Epithelial cell of umbilical artery (primary cell): Measurements from ENCODE around the gene TMEM50A. TPM values are rescaled to one million over a fixed set of nuclear protein-coding genes. Genes with fewer than 3 reads are reported as not detected.

Source experiments
- total RNA-seq: library from RNA; depleted of rRNA; stranded (reverse); fragments of >200 nt; gene quantifications from 2 replicates; pipeline ENCODE4 v1.2.3, GENCODE V29; 2014

TMEM50A gene
- total RNA-seq, result 153 and 171 TPM in 2 replicates

GRCh38 chr1:25338188-25338981 lies at the start of gene TMEM50A:
Gene TMEM50A, plus strand, starts transcription at chr1:25338334. Its CDS starts 2,153 bp downstream, at chr1:25340487.

Other genes starting within 250 kb of the TMEM50A start
- 45.1 and 49.4 TPM in 2 replicates for gene SYF2, start 105.8 kb upstream of the TMEM50A start, total RNA-seq
- 84.5 and 247 TPM in 2 replicates for gene RSRP1, start 90.9 kb upstream of the TMEM50A start, total RNA-seq
- gene RHD, start 65.8 kb upstream of the TMEM50A start, total RNA-seq, result not detected in 2 replicates
- under 0.01 TPM in 1 of 2 replicates, not detected in the other for gene RHCE, start 82.5 kb downstream of the TMEM50A start, total RNA-seq
- 17.2 and 21.4 TPM in 2 replicates for gene MACO1, start 92.6 kb downstream of the TMEM50A start, total RNA-seq
- gene LDLRAP1, start 205.3 kb downstream of the TMEM50A start, total RNA-seq, result 10.4 and 11.4 TPM in 2 replicates